ENCODE measurements around the gene MDM2.

Gene MDM2

GRCh38 chr12:68807576-68808387, at the start of gene MDM2:
Gene MDM2, plus strand, starts transcription at chr12:68808177. Its CDS starts 301 bp downstream, at chr12:68808478.
- in situ Hi-C loops (cut with HindIII; ENCODE audit: low pct_unique_long_range_greater_than_20kb, low sequenced_read_pairs), result no loop called here

GRCh38 chr12:68759852-68760251, 48.1 kb upstream of the MDM2 start:
- no peak for DNase-seq (ENCODE audit: low read depth in 1 of 2, low spot score in 1 of 2)
- TF ChIP-seq JUND (IDR thresholded peaks at IDR 0.05; ENCODE audit: low read depth), result no peak
- in situ Hi-C loops (cut with HindIII; ENCODE audit: low pct_unique_long_range_greater_than_20kb, low sequenced_read_pairs), result no loop called here

More at GRCh38 chr12:68807576-68808387, at the start of gene MDM2:
- peak; percentile 94 to 98 for DNase-seq (ENCODE audit: low read depth in 1 of 2, low spot score in 1 of 2)
- TF ChIP-seq JUND (IDR thresholded peaks at IDR 0.05; ENCODE audit: low read depth), result no peak

GRCh38 chr12:68760806-68761441, 47.1 kb upstream of the MDM2 start:
- DNase-seq (ENCODE audit: low read depth in 1 of 2, low spot score in 1 of 2), result no peak
- in situ Hi-C loops (cut with HindIII; ENCODE audit: low pct_unique_long_range_greater_than_20kb, low sequenced_read_pairs), result no loop called here
- TF ChIP-seq JUND (IDR thresholded peaks at IDR 0.05; ENCODE audit: low read depth), result no peak

- no peak for TF ChIP-seq JUND (IDR thresholded peaks at IDR 0.05; ENCODE audit: low read depth)
- in situ Hi-C loops (cut with HindIII; ENCODE audit: low pct_unique_long_range_greater_than_20kb, low sequenced_read_pairs), result no loop called here
- no peak for DNase-seq (ENCODE audit: low read depth in 1 of 2, low spot score in 1 of 2)
Observed at GRCh38 chr12:68761442-68761812, 46.5 kb upstream of the MDM2 start.

GRCh38 chr12:68761901-68762630, 45.9 kb upstream of the MDM2 start:
- in situ Hi-C loops (cut with HindIII; ENCODE audit: low pct_unique_long_range_greater_than_20kb, low sequenced_read_pairs), result no loop called here
- no peak for TF ChIP-seq JUND (IDR thresholded peaks at IDR 0.05; ENCODE audit: low read depth)
- DNase-seq (ENCODE audit: low read depth in 1 of 2, low spot score in 1 of 2), result no peak

- no peak for TF ChIP-seq JUND (IDR thresholded peaks at IDR 0.05; ENCODE audit: low read depth)
- DNase-seq (ENCODE audit: low read depth in 1 of 2, low spot score in 1 of 2), result no peak
- in situ Hi-C loops (cut with HindIII; ENCODE audit: low pct_unique_long_range_greater_than_20kb, low sequenced_read_pairs), result no loop called here
Observed at GRCh38 chr12:68762691-68763090, 45.3 kb upstream of the MDM2 start.

- in situ Hi-C loops (cut with HindIII; ENCODE audit: low pct_unique_long_range_greater_than_20kb, low sequenced_read_pairs), result no loop called here
- TF ChIP-seq JUND (IDR thresholded peaks at IDR 0.05; ENCODE audit: low read depth), result no peak
- no peak for DNase-seq (ENCODE audit: low read depth in 1 of 2, low spot score in 1 of 2)
Observed at GRCh38 chr12:68765696-68766095, 42.3 kb upstream of the MDM2 start.

- no peak for TF ChIP-seq JUND (IDR thresholded peaks at IDR 0.05; ENCODE audit: low read depth)
- in situ Hi-C loops (cut with HindIII; ENCODE audit: low pct_unique_long_range_greater_than_20kb, low sequenced_read_pairs), result no loop called here
- no peak for DNase-seq (ENCODE audit: low read depth in 1 of 2, low spot score in 1 of 2)
Observed at GRCh38 chr12:68766646-68767045, 41.3 kb upstream of the MDM2 start.

- DNase-seq (ENCODE audit: low read depth in 1 of 2, low spot score in 1 of 2), result no peak
- in situ Hi-C loops (cut with HindIII; ENCODE audit: low pct_unique_long_range_greater_than_20kb, low sequenced_read_pairs), result no loop called here
- TF ChIP-seq JUND (IDR thresholded peaks at IDR 0.05; ENCODE audit: low read depth), result no peak
Observed at GRCh38 chr12:68767191-68767590, 40.8 kb upstream of the MDM2 start.

- no peak for DNase-seq (ENCODE audit: low read depth in 1 of 2, low spot score in 1 of 2)
- TF ChIP-seq JUND (IDR thresholded peaks at IDR 0.05; ENCODE audit: low read depth), result no peak
- in situ Hi-C loops (cut with HindIII; ENCODE audit: low pct_unique_long_range_greater_than_20kb, low sequenced_read_pairs), result no loop called here
Observed at GRCh38 chr12:68768431-68768939, 39.5 kb upstream of the MDM2 start.

- no peak for DNase-seq (ENCODE audit: low read depth in 1 of 2, low spot score in 1 of 2)
- TF ChIP-seq JUND (IDR thresholded peaks at IDR 0.05; ENCODE audit: low read depth), result no peak
- in situ Hi-C loops (cut with HindIII; ENCODE audit: low pct_unique_long_range_greater_than_20kb, low sequenced_read_pairs), result no loop called here
Observed at GRCh38 chr12:68769941-68770340, 38.0 kb upstream of the MDM2 start.

- no peak for TF ChIP-seq JUND (IDR thresholded peaks at IDR 0.05; ENCODE audit: low read depth)
- in situ Hi-C loops (cut with HindIII; ENCODE audit: low pct_unique_long_range_greater_than_20kb, low sequenced_read_pairs), result no loop called here
Observed at GRCh38 chr12:68771223-68771925, 36.6 kb upstream of the MDM2 start.

More at GRCh38 chr12:68771223-68771925, 36.6 kb upstream of the MDM2 start:
- DNase-seq (ENCODE audit: low read depth in 1 of 2, low spot score in 1 of 2), result peak in 1 of 2 experiments; percentile 31
